Measurements from ENCODE around the gene GLYATL2. TPM values are rescaled to one million over a fixed set of nuclear protein-coding genes. Genes with fewer than 3 reads are reported as not detected.

GLYATL2 gene
- total and polyA plus RNA-seq, 4 experiments from 2014 or later = not detected

DNA sequence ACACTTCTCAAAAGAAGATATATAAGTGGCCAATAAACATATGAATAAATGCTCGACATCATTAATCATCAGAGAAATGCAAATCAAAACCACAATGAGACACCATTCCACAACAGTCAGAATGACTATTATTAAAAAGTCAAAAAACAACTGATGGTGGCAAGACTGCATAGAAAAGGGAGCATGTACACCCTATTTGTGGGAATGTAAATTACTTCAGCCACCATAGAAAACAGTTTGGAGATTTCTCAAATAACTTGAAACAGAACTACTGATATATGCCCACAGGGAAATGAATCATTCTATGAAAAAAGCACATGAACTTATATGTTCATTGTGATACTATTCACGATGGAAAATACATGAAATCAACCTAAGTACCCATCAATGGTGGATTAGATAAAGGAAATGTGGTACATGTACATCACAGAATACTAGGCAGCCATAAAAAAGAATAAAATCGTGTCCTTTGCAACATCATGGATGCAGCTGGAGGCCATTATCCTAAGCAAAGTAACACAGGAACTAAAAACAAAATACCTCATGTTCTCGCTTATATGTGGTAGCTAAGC, 42.4 kb downstream of the GLYATL2 start:
- POLR2A ChIA-PET (ENCODE audit: partially characterized antibody) = no interaction called here
- Mint-ChIP-seq H3K4me1 (no peaks in the 10 kb centered on the region), H3K36me3 (no peaks in the 10 kb centered on the region), H3K4me3 (no peak overlapping the region), H3K9me3 (peaks cover 0 to 2% (median 0%) of the 10 kb centered on the region in 8 donors), H3K27me3 (peaks cover 0 to 10% of the 10 kb centered on the region in 2 donors), H3K27ac (no peak overlapping the region)
- no peaks in the 10 kb centered on the region for H3K27me3 ChIP-seq (ENCODE audit: insufficient read depth, low read length)
- no peaks in the 10 kb centered on the region for H3K9me3 ChIP-seq (ENCODE audit: control insufficient read depth in 1 of 2, low read length in 2 of 2)
- CTCF ChIA-PET (ENCODE audit: partially characterized antibody) = no interaction called here
- DNase-seq = no peak
- no peak overlapping the region for H3K4me3 ChIP-seq (ENCODE audit: low read length in 2 of 2)
- H3K27ac ChIP-seq (ENCODE audit: low read depth, low read length) = no peak overlapping the region
- no peaks in the 10 kb centered on the region for H3K36me3 ChIP-seq (ENCODE audit: insufficient read depth, low read length)
- intact Hi-C loops (cut with micrococcal nuclease) = no loop called here
- H3K4me1 ChIP-seq (ENCODE audit: insufficient read depth, low read length) = no peaks in the 10 kb centered on the region

- Mint-ChIP-seq H3K27me3 (peaks cover 2 to 15% of the 10 kb centered on the region in 2 donors), H3K36me3 (no peaks in the 10 kb centered on the region), H3K9me3 (peaks cover 0 to 2% (median 0%) of the 10 kb centered on the region in 8 donors), H3K4me3 (no peak overlapping the region), H3K27ac (no peak overlapping the region), H3K4me1 (no peaks in the 10 kb centered on the region)
- ChIA-PET CTCF (ENCODE audit: partially characterized antibody) (no interaction called here), POLR2A (ENCODE audit: partially characterized antibody) (no interaction called here)
- no peak overlapping the region for H3K4me3 ChIP-seq (ENCODE audit: low read length in 2 of 2)
- no peaks in the 10 kb centered on the region for H3K9me3 ChIP-seq (ENCODE audit: control insufficient read depth in 1 of 2, low read length in 2 of 2)
- no peak overlapping the region for H3K27ac ChIP-seq (ENCODE audit: low read depth, low read length)
- DNase-seq = no peak
- H3K27me3 ChIP-seq (ENCODE audit: insufficient read depth, low read length) = no peaks in the 10 kb centered on the region
- intact Hi-C loops (cut with micrococcal nuclease) = no loop called here
- H3K36me3 ChIP-seq (ENCODE audit: insufficient read depth, low read length) = no peaks in the 10 kb centered on the region
- no peaks in the 10 kb centered on the region for H3K4me1 ChIP-seq (ENCODE audit: insufficient read depth, low read length)
Measured at GRCh38 chr11:58801302-58801701, 43.2 kb downstream of the GLYATL2 start.

GRCh38 chr11:58796333-58796732, 48.2 kb downstream of the GLYATL2 start:
- Histone ChIP-seq H3K36me3 (ENCODE audit: insufficient read depth, low read length) (no peaks in the 10 kb centered on the region), H3K27me3 (ENCODE audit: insufficient read depth, low read length) (no peaks in the 10 kb centered on the region), H3K4me3 (ENCODE audit: low read length in 2 of 2) (no peak overlapping the region), H3K4me1 (ENCODE audit: insufficient read depth, low read length) (no peaks in the 10 kb centered on the region), H3K27ac (ENCODE audit: low read depth, low read length) (no peak overlapping the region), H3K9me3 (ENCODE audit: control insufficient read depth in 1 of 2, low read length in 2 of 2) (no peaks in the 10 kb centered on the region)
- peaks cover 3 to 24% of the 10 kb centered on the region in 2 donors for H3K27me3 Mint-ChIP-seq
- CTCF ChIA-PET (ENCODE audit: partially characterized antibody) = no interaction called here
- intact Hi-C loops (cut with micrococcal nuclease) = no loop called here
- H3K9me3 Mint-ChIP-seq = peaks cover 0 to 10% (median 2%) of the 10 kb centered on the region in 8 donors
- POLR2A ChIA-PET (ENCODE audit: partially characterized antibody) = no interaction called here
- H3K4me1 Mint-ChIP-seq = no peaks in the 10 kb centered on the region
- DNase-seq = no peak
- H3K27ac Mint-ChIP-seq = no peak overlapping the region
- no peaks in the 10 kb centered on the region for H3K36me3 Mint-ChIP-seq
- no peak overlapping the region for H3K4me3 Mint-ChIP-seq

- no peaks in the 10 kb centered on the region for H3K9me3 ChIP-seq (ENCODE audit: control insufficient read depth in 1 of 2, low read length in 2 of 2)
- peaks cover 0 to 10% (median 1%) of the 10 kb centered on the region in 8 donors for H3K9me3 Mint-ChIP-seq
- H3K4me1 ChIP-seq (ENCODE audit: insufficient read depth, low read length) = no peaks in the 10 kb centered on the region
- DNase-seq = peak in 4 of 5 donors; percentile 36 to 49 (median 42)
- no peaks in the 10 kb centered on the region for H3K4me1 Mint-ChIP-seq
- ChIA-PET POLR2A (ENCODE audit: partially characterized antibody) (no interaction called here), CTCF (ENCODE audit: partially characterized antibody) (interaction anchor here (0.8 to 4.8 kb wide), 10 partner anchors 13 to 370 kb away, joined by 3 to 58 read pairs (median 4); no protein-coding TSS in a partner anchor)
- H3K36me3 ChIP-seq (ENCODE audit: insufficient read depth, low read length) = no peaks in the 10 kb centered on the region
- no peaks in the 10 kb centered on the region for H3K36me3 Mint-ChIP-seq
- H3K27me3 ChIP-seq (ENCODE audit: insufficient read depth, low read length) = no peaks in the 10 kb centered on the region
- no peak overlapping the region for H3K4me3 Mint-ChIP-seq
- intact Hi-C loops (cut with micrococcal nuclease) = loop anchor here (1.0 to 5.0 kb wide), 5 partner anchors 73 to 1441 kb away; partner anchors contain the start of genes LPXN and ZFP91
- no peak overlapping the region for H3K27ac Mint-ChIP-seq
- H3K27ac ChIP-seq (ENCODE audit: low read depth, low read length) = no peak overlapping the region
- H3K27me3 Mint-ChIP-seq = peaks cover 4 to 8% of the 10 kb centered on the region in 2 donors
- H3K4me3 ChIP-seq (ENCODE audit: low read length in 2 of 2) = no peak overlapping the region
Measured at GRCh38 chr11:58788355-58789023, 56.0 kb downstream of the GLYATL2 start.

GRCh38 chr11:58787903-58788302, 56.6 kb downstream of the GLYATL2 start:
- H3K27me3 Mint-ChIP-seq = peaks cover 4 to 8% of the 10 kb centered on the region in 2 donors
- no peak overlapping the region for H3K4me3 ChIP-seq (ENCODE audit: low read length in 2 of 2)
- no peaks in the 10 kb centered on the region for H3K4me1 ChIP-seq (ENCODE audit: insufficient read depth, low read length)
- no peak overlapping the region for H3K27ac ChIP-seq (ENCODE audit: low read depth, low read length)
- no peak overlapping the region for H3K27ac Mint-ChIP-seq
- no peaks in the 10 kb centered on the region for H3K27me3 ChIP-seq (ENCODE audit: insufficient read depth, low read length)
- intact Hi-C loops (cut with micrococcal nuclease) = loop anchor here (1.0 to 5.0 kb wide), 5 partner anchors 73 to 1441 kb away; partner anchors contain the start of genes LPXN and ZFP91
- H3K36me3 Mint-ChIP-seq = no peaks in the 10 kb centered on the region
- no peaks in the 10 kb centered on the region for H3K4me1 Mint-ChIP-seq
- no peak overlapping the region for H3K4me3 Mint-ChIP-seq
- peaks cover 0 to 5% (median 0%) of the 10 kb centered on the region in 8 donors for H3K9me3 Mint-ChIP-seq
- ChIA-PET CTCF (ENCODE audit: partially characterized antibody) (interaction anchor here (0.8 to 4.8 kb wide), 6 partner anchors 61 to 234 kb away, joined by 3 to 58 read pairs (median 4); no protein-coding TSS in a partner anchor), POLR2A (ENCODE audit: partially characterized antibody) (no interaction called here)
- H3K36me3 ChIP-seq (ENCODE audit: insufficient read depth, low read length) = no peaks in the 10 kb centered on the region
- no peaks in the 10 kb centered on the region for H3K9me3 ChIP-seq (ENCODE audit: control insufficient read depth in 1 of 2, low read length in 2 of 2)
- no peak for DNase-seq

DNA sequence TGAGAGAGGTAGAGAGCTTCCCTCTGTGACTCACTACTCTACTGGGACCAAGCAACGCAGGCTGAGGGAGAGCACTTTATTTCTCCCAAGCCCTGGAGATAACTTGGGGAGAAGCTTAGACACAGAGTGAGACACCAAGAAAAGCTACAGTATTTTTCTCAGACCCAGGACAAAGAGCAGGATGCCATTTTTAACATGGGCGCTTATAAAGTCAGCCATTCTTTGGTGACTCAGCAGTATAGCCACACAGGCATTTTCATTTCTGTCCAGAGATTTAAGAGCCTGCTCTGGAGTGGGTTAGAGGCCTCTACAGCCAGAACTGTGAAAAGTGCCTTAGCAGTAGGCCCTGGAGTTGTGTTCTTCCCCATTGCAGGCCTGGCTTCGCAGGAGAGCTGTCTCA, 57.8 kb downstream of the GLYATL2 start:
- POLR2A ChIA-PET (ENCODE audit: partially characterized antibody) = no interaction called here
- H3K27ac ChIP-seq (ENCODE audit: low read depth, low read length) = no peak overlapping the region

GRCh38 chr11:58784995-58785394, 59.5 kb downstream of the GLYATL2 start:
- no peak for DNase-seq
- Histone ChIP-seq H3K4me1 (ENCODE audit: insufficient read depth, low read length) (no peaks in the 10 kb centered on the region), H3K36me3 (ENCODE audit: insufficient read depth, low read length) (no peaks in the 10 kb centered on the region), H3K27me3 (ENCODE audit: insufficient read depth, low read length) (no peaks in the 10 kb centered on the region), H3K4me3 (ENCODE audit: low read length in 2 of 2) (no peak overlapping the region), H3K27ac (ENCODE audit: low read depth, low read length) (no peak overlapping the region), H3K9me3 (ENCODE audit: control insufficient read depth in 1 of 2, low read length in 2 of 2) (no peaks in the 10 kb centered on the region)
- Mint-ChIP-seq H3K36me3 (no peaks in the 10 kb centered on the region), H3K4me1 (no peaks in the 10 kb centered on the region), H3K4me3 (no peak overlapping the region), H3K27ac (no peak overlapping the region), H3K27me3 (peaks cover 0 to 3% of the 10 kb centered on the region in 2 donors), H3K9me3 (no peaks in the 10 kb centered on the region)
- POLR2A ChIA-PET (ENCODE audit: partially characterized antibody) = no interaction called here
- intact Hi-C loops (cut with micrococcal nuclease) = loop anchor here (5.0 kb wide), 2 partner anchors 208 to 1438 kb away; partner anchors contain the start of genes LPXN and ZFP91
- CTCF ChIA-PET (ENCODE audit: partially characterized antibody) = interaction anchor here (4.8 kb wide), 1 partner anchor 131 kb away, joined by 58 read pairs; no protein-coding TSS in a partner anchor

More for the DNA sequence above, 57.8 kb downstream of the GLYATL2 start:
- no peaks in the 10 kb centered on the region for H3K4me1 ChIP-seq (ENCODE audit: insufficient read depth, low read length)
- no peaks in the 10 kb centered on the region for H3K36me3 ChIP-seq (ENCODE audit: insufficient read depth, low read length)
- intact Hi-C loops (cut with micrococcal nuclease) = loop anchor here (5.0 kb wide), 2 partner anchors 209 to 1439 kb away; partner anchors contain the start of genes LPXN and ZFP91
- peaks cover 4 to 6% of the 10 kb centered on the region in 2 donors for H3K27me3 Mint-ChIP-seq
- no peak overlapping the region for H3K4me3 ChIP-seq (ENCODE audit: low read length in 2 of 2)
- no peak overlapping the region for H3K4me3 Mint-ChIP-seq
- H3K4me1 Mint-ChIP-seq = no peaks in the 10 kb centered on the region
- no peaks in the 10 kb centered on the region for H3K36me3 Mint-ChIP-seq
- CTCF ChIA-PET (ENCODE audit: partially characterized antibody) = interaction anchor here (0.7 to 4.8 kb wide), 4 partner anchors 67 to 133 kb away, joined by 3 to 58 read pairs (median 4); no protein-coding TSS in a partner anchor
- H3K9me3 Mint-ChIP-seq = no peaks in the 10 kb centered on the region
- H3K27me3 ChIP-seq (ENCODE audit: insufficient read depth, low read length) = no peaks in the 10 kb centered on the region
- no peak for DNase-seq
- H3K27ac Mint-ChIP-seq = no peak overlapping the region
- no peaks in the 10 kb centered on the region for H3K9me3 ChIP-seq (ENCODE audit: control insufficient read depth in 1 of 2, low read length in 2 of 2)

Measured in CD4-positive, alpha-beta memory T cell (primary cell).